Endothelial cell (in vitro differentiated cells): ENCODE results near the gene UBE2M. TPM values are rescaled to one million over a fixed set of nuclear protein-coding genes. Genes with fewer than 3 reads are reported as not detected.
A peak's percentile ranks its signal among the peaks of the same experiment; 100 is the strongest.

Source experiments
- DNase-seq: peaks from one replicate; pipeline ENCODE4 v3.0.0; 2021; ENCODE audit warnings: low spot score
- H3K27ac Mint-ChIP-seq: one replicate; pipeline ENCODE4 v1.8.0; 2021; ENCODE audit warnings: mixed read lengths, inconsistent platforms; ENCODE audit not compliant: unreplicated experiment
- H3K27me3 Mint-ChIP-seq: one replicate; pipeline ENCODE4 v1.8.0; 2021; ENCODE audit warnings: mild to moderate bottlenecking, moderate library complexity, mixed read lengths, inconsistent platforms; ENCODE audit not compliant: unreplicated experiment
- H3K36me3 Mint-ChIP-seq: one replicate; pipeline ENCODE4 v1.8.0; 2021; ENCODE audit warnings: mild to moderate bottlenecking, low read depth, mixed read lengths, inconsistent platforms; ENCODE audit not compliant: unreplicated experiment
- H3K4me1 Mint-ChIP-seq: one replicate; pipeline ENCODE4 v1.8.0; 2021; ENCODE audit warnings: mild to moderate bottlenecking, mixed read lengths, inconsistent platforms; ENCODE audit not compliant: unreplicated experiment
- H3K4me3 Mint-ChIP-seq: one replicate; pipeline ENCODE4 v1.8.0; 2021; ENCODE audit warnings: mild to moderate bottlenecking, mixed read lengths, inconsistent platforms; ENCODE audit not compliant: unreplicated experiment
- H3K9me3 Mint-ChIP-seq: one replicate; pipeline ENCODE4 v1.8.0; 2021; ENCODE audit warnings: mixed read lengths, inconsistent platforms; ENCODE audit not compliant: unreplicated experiment
- total RNA-seq: library from RNA; stranded (reverse); fragmentation: NEBNext Ultra II Directional; extraction: Animal tissue kit (Norgen Biotek cat#: 25700); gene quantifications from one replicate; pipeline ENCODE4 v1.2.1, GENCODE V29; 2021; ENCODE audit not compliant: unreplicated experiment
- TF ChIP-seq, protein P1 (sequence below): fragments of 200-600 bp; sonication (generic); IDR thresholded peaks from one replicate; pipeline ENCODE4 v1.5.0; 2021; ENCODE audit warnings: antibody characterized with exemption; ENCODE audit not compliant: unreplicated experiment

UBE2M gene
- total RNA-seq, 1 donor from 2014 or later = 81.6 TPM

DNA sequence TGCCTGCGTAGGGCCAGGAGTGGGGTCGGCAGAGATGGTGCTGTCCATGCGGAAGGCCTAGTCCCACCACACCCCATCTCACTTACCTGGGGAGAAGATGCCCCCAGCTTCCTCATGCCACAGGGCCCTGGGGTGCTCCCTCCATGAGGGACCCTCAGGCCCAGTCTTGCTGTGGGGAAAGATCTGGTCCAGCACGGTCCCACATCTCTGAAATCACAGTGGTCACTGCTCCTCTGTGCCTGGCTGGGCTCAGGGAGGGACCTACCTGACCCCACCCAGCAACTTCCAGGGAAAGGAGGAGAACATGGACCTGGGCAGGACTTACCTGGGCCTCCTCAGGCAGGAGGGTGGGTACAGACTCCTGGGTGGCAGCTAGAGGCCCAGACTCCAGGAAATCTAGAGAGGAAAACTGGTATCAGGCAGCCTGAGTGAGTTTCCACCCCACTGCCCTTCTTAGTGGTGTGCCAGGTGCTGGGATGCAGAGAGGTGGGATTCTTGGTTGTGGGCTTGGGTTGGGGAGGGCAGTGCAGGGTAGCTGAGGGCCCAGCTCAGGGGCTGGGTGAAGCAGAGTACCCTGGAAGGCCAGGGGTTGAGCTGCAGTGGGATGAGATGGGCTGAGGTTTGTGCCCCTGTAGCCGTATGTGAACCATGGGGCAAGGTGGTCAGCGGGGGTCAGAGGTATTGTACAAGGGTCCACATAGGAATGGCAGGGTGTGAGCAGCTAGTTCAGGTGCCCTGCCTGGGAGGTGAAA, 11.0 kb upstream of the UBE2M start:
- Mint-ChIP-seq H3K4me3 (peak overlapping the region; percentile 44), H3K9me3 (no peaks in the 10 kb centered on the region), H3K27me3 (peaks cover 24% of the 10 kb centered on the region), H3K4me1 (peaks cover 20% of the 10 kb centered on the region), H3K36me3 (peaks cover 37% of the 10 kb centered on the region), H3K27ac (no peak overlapping the region)
- DNase-seq = no peak
- TF ChIP-seq, protein P1, sequence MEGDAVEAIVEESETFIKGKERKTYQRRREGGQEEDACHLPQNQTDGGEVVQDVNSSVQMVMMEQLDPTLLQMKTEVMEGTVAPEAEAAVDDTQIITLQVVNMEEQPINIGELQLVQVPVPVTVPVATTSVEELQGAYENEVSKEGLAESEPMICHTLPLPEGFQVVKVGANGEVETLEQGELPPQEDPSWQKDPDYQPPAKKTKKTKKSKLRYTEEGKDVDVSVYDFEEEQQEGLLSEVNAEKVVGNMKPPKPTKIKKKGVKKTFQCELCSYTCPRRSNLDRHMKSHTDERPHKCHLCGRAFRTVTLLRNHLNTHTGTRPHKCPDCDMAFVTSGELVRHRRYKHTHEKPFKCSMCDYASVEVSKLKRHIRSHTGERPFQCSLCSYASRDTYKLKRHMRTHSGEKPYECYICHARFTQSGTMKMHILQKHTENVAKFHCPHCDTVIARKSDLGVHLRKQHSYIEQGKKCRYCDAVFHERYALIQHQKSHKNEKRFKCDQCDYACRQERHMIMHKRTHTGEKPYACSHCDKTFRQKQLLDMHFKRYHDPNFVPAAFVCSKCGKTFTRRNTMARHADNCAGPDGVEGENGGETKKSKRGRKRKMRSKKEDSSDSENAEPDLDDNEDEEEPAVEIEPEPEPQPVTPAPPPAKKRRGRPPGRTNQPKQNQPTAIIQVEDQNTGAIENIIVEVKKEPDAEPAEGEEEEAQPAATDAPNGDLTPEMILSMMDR = no peak

DNA sequence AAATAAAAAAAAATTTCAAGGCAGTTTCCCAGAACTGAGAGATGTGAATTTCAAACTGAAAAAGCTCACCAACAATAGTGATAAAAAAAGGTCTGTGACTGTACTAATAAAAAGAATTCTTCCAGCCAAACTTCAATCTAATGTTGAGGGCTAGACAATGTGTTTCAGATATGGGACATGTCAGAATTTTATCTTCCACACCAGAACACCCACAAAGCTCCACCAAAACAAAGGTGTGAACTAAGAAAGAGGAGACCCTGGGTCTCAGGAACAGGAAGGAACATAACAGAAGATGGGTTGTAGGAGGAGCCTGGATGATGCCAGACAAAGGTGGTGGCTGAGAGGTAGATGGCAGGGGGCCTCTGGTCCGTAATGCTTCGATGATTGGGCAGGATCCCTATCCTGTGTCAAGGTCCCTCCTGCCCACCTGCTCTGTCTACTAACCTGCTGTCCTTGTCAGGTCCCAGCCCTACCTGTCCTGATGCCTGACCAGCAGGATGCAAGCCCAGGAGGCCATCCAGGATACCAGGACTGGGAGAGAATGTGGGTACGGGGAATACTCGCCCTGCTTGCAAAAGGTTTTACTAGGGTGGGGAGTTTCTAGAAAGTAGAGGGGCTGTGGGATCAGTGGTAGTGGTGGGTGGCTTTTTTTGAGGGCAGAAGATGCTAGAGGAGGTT, 10.2 kb upstream of the UBE2M start:
- Mint-ChIP-seq H3K27ac (peak overlapping the region; percentile 39), H3K27me3 (peaks cover 20% of the 10 kb centered on the region), H3K36me3 (peaks cover 40% of the 10 kb centered on the region), H3K4me3 (peak overlapping the region; percentile 44), H3K9me3 (no peaks in the 10 kb centered on the region), H3K4me1 (peaks cover 17% of the 10 kb centered on the region)
- TF ChIP-seq, protein P1 = no peak
- no peak for DNase-seq

DNA sequence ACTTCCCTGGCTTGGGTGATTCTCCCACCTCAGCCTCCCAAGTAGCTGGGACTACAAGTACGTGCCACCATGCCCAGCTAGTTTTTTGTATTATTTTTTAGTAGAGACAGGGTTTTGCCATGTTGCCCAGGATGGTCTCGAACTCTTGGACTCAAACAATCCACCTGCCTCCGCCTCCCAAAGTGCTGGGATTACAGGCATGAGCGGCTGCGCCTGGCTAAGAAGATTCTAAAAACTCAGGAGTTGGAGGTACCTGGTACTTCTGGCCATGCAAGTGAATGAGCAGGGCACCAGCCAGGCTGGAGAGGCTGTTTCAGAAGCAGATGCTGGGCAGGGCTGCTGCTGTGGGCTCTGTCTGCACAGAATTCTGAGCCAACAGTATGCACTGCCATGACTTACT, 8.6 kb upstream of the UBE2M start:
- DNase-seq = no peak
- Mint-ChIP-seq H3K9me3 (no peaks in the 10 kb centered on the region), H3K27ac (no peak overlapping the region), H3K4me1 (peaks cover 10% of the 10 kb centered on the region), H3K36me3 (peaks cover 35% of the 10 kb centered on the region), H3K4me3 (no peak overlapping the region), H3K27me3 (peaks cover 14% of the 10 kb centered on the region)
- TF ChIP-seq, protein P1 = no peak

DNA sequence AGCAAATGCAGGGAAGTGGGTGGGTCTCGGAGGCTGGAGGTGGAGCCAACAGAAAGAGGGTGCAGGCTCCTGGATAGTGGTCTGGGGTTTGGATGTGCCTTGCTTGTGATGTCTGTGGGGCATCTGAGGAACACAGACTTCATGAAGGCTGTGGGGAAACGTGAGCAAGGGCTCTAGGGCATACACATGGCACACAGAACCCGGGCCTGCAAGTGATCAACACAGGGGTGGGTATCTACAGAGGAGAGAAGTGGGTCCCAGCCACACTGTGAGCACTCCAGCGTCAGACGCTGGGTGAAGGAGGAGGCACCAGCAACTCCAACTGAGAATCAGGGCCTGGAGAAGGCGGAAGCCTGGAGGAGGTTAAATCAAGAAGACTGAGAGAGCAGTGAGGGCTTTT, 5.4 kb upstream of the UBE2M start:
- Mint-ChIP-seq H3K36me3 (peaks cover 22% of the 10 kb centered on the region), H3K4me3 (peak overlapping the region; percentile 35), H3K9me3 (no peaks in the 10 kb centered on the region), H3K27ac (no peak overlapping the region), H3K27me3 (peaks cover 17% of the 10 kb centered on the region), H3K4me1 (peaks cover 11% of the 10 kb centered on the region)
- DNase-seq = no peak
- TF ChIP-seq, protein P1 = no peak

DNA sequence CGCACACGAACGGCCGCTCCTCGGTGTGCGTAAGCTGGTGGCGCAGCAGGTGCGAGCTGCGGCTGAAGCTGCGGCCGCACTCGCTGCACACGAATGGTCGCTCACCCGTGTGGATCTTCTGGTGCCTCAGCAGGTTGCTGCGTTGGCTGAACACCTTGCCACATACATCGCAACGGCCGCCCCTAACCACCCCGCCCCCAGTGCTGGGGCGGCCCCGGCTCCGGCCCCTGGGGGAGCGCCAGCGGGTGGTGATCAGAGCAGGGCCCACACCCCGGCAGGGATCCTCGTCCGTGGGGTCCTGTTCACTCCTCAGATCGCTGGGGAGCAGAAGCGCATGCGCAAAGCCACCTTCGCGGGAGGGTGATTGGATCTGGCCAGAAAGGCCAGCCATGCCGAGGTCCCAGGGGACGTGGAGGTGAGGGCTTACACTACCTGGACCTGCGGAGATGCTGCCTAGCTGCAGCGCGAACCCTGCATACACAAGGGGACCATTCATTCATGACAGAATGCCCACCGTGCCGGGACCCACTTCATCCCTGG, 4.7 kb upstream of the UBE2M start:
- Mint-ChIP-seq H3K27me3 (peaks cover 14% of the 10 kb centered on the region), H3K4me3 (peak overlapping the region; percentile 35), H3K36me3 (peaks cover 15% of the 10 kb centered on the region), H3K9me3 (no peaks in the 10 kb centered on the region), H3K27ac (no peak overlapping the region), H3K4me1 (peaks cover 11% of the 10 kb centered on the region)
- TF ChIP-seq, protein P1 = no peak
- peak; percentile 31 for DNase-seq
